ENCODE measurements around the gene P2RX6. TPM values are rescaled to one million over a fixed set of nuclear protein-coding genes. Genes with fewer than 3 reads are reported as not detected.

P2RX6 gene
- total and polyA plus RNA-seq, 9 of the 15 experiments (the other 6 are each of a cell fraction or from before 2014, with no cell fraction given) = 0.01 to 3.9 (median 1.5) TPM; not detected in 1

GRCh38 chr22:21070690-21071615 lies 56.0 kb downstream of the P2RX6 start (continued):
- TF ChIP-seq, protein P1, sequence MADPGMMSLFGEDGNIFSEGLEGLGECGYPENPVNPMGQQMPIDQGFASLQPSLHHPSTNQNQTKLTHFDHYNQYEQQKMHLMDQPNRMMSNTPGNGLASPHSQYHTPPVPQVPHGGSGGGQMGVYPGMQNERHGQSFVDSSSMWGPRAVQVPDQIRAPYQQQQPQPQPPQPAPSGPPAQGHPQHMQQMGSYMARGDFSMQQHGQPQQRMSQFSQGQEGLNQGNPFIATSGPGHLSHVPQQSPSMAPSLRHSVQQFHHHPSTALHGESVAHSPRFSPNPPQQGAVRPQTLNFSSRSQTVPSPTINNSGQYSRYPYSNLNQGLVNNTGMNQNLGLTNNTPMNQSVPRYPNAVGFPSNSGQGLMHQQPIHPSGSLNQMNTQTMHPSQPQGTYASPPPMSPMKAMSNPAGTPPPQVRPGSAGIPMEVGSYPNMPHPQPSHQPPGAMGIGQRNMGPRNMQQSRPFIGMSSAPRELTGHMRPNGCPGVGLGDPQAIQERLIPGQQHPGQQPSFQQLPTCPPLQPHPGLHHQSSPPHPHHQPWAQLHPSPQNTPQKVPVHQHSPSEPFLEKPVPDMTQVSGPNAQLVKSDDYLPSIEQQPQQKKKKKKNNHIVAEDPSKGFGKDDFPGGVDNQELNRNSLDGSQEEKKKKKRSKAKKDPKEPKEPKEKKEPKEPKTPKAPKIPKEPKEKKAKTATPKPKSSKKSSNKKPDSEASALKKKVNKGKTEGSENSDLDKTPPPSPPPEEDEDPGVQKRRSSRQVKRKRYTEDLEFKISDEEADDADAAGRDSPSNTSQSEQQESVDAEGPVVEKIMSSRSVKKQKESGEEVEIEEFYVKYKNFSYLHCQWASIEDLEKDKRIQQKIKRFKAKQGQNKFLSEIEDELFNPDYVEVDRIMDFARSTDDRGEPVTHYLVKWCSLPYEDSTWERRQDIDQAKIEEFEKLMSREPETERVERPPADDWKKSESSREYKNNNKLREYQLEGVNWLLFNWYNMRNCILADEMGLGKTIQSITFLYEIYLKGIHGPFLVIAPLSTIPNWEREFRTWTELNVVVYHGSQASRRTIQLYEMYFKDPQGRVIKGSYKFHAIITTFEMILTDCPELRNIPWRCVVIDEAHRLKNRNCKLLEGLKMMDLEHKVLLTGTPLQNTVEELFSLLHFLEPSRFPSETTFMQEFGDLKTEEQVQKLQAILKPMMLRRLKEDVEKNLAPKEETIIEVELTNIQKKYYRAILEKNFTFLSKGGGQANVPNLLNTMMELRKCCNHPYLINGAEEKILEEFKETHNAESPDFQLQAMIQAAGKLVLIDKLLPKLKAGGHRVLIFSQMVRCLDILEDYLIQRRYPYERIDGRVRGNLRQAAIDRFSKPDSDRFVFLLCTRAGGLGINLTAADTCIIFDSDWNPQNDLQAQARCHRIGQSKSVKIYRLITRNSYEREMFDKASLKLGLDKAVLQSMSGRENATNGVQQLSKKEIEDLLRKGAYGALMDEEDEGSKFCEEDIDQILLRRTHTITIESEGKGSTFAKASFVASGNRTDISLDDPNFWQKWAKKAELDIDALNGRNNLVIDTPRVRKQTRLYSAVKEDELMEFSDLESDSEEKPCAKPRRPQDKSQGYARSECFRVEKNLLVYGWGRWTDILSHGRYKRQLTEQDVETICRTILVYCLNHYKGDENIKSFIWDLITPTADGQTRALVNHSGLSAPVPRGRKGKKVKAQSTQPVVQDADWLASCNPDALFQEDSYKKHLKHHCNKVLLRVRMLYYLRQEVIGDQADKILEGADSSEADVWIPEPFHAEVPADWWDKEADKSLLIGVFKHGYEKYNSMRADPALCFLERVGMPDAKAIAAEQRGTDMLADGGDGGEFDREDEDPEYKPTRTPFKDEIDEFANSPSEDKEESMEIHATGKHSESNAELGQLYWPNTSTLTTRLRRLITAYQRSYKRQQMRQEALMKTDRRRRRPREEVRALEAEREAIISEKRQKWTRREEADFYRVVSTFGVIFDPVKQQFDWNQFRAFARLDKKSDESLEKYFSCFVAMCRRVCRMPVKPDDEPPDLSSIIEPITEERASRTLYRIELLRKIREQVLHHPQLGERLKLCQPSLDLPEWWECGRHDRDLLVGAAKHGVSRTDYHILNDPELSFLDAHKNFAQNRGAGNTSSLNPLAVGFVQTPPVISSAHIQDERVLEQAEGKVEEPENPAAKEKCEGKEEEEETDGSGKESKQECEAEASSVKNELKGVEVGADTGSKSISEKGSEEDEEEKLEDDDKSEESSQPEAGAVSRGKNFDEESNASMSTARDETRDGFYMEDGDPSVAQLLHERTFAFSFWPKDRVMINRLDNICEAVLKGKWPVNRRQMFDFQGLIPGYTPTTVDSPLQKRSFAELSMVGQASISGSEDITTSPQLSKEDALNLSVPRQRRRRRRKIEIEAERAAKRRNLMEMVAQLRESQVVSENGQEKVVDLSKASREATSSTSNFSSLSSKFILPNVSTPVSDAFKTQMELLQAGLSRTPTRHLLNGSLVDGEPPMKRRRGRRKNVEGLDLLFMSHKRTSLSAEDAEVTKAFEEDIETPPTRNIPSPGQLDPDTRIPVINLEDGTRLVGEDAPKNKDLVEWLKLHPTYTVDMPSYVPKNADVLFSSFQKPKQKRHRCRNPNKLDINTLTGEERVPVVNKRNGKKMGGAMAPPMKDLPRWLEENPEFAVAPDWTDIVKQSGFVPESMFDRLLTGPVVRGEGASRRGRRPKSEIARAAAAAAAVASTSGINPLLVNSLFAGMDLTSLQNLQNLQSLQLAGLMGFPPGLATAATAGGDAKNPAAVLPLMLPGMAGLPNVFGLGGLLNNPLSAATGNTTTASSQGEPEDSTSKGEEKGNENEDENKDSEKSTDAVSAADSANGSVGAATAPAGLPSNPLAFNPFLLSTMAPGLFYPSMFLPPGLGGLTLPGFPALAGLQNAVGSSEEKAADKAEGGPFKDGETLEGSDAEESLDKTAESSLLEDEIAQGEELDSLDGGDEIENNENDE (IDR thresholded peaks at IDR 0.05; ENCODE audit: low read depth, low read length) = peak; percentile 47
- TF ChIP-seq KLF13 (tag; IDR thresholded peaks at IDR 0.05; ENCODE audit: borderline replicate concordance, low read depth) (no peak), ZNF274 (IDR thresholded peaks at IDR 0.05; ENCODE audit: borderline replicate concordance, low read depth, low read length) (no peak), EWSR1 (IDR thresholded peaks at IDR 0.05; ENCODE audit: borderline replicate concordance, low read depth, partially characterized antibody) (no peak), ZBTB17 (CRISPR knock-in tag; IDR thresholded peaks at IDR 0.05) (no peak), ZNF239 (CRISPR knock-in tag; IDR thresholded peaks at IDR 0.05) (no peak), CREB1 (IDR thresholded peaks at IDR 0.05) (no peak), CREB1 (CRISPR knock-in tag; IDR thresholded peaks at IDR 0.05) (no peak), LCOR (CRISPR knock-in tag; IDR thresholded peaks at IDR 0.05) (no peak), ATF1 (CRISPR knock-in tag; IDR thresholded peaks at IDR 0.05) (peak; percentile 22; the same call in 1 of the 2 replicates), ATF1 (tag; IDR thresholded peaks at IDR 0.05) (no peak)
- TF ChIP-seq, protein P2, sequence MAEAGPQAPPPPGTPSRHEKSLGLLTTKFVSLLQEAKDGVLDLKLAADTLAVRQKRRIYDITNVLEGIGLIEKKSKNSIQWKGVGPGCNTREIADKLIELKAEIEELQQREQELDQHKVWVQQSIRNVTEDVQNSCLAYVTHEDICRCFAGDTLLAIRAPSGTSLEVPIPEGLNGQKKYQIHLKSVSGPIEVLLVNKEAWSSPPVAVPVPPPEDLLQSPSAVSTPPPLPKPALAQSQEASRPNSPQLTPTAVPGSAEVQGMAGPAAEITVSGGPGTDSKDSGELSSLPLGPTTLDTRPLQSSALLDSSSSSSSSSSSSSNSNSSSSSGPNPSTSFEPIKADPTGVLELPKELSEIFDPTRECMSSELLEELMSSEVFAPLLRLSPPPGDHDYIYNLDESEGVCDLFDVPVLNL (CRISPR knock-in tag; IDR thresholded peaks at IDR 0.05; ENCODE audit: low read depth) = peak; percentile 43; the same call in 1 of the 2 replicates
- TF ChIP-seq, protein P3, sequence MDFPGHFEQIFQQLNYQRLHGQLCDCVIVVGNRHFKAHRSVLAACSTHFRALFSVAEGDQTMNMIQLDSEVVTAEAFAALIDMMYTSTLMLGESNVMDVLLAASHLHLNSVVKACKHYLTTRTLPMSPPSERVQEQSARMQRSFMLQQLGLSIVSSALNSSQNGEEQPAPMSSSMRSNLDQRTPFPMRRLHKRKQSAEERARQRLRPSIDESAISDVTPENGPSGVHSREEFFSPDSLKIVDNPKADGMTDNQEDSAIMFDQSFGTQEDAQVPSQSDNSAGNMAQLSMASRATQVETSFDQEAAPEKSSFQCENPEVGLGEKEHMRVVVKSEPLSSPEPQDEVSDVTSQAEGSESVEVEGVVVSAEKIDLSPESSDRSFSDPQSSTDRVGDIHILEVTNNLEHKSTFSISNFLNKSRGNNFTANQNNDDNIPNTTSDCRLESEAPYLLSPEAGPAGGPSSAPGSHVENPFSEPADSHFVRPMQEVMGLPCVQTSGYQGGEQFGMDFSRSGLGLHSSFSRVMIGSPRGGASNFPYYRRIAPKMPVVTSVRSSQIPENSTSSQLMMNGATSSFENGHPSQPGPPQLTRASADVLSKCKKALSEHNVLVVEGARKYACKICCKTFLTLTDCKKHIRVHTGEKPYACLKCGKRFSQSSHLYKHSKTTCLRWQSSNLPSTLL (IDR thresholded peaks at IDR 0.05) = no peak

Data from K562 (cell line).